WTC11 (cell line): ENCODE measurements around the gene MACROD2.

Experiments used
- ELF4 ChIP-seq: sonication (generic); formaldehyde crosslinking; IDR thresholded peaks from 2 replicates; pipeline ENCODE4 v1.8.1; 2022; ENCODE audit warnings: low read depth, mild to moderate bottlenecking, moderate library complexity, missing genetic modification reagents
- NR2C2 ChIP-seq: sonication (generic); formaldehyde crosslinking; IDR thresholded peaks from 2 replicates; pipeline ENCODE4 v1.8.0; 2022; ENCODE audit warnings: mild to moderate bottlenecking, missing genetic modification reagents

DNA sequence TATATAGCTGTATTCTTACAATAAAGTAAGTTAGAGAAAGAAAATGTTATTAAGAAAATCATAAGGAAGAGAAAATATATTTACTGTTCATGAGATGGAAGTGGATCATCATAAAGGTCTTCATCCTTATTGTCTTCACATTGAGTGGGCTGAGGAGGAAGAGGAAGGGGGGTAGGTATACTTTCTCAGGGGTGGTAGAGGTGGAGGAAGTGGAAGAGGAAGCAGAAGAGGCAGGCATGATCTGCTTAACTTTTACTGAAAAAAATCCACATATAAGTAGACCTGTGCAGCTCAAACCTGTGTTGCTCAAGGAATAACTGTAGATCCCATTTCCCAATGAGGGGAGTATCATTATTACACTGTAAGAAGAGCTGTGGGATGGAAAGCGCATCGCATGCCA, 1863.7 kb downstream of the MACROD2 start:
- TF ChIP-seq ELF4 (CRISPR knock-in tag) (no peak), NR2C2 (no peak)
